ENCODE results near the gene SCUBE1.

The SCUBE1 gene

DNA sequence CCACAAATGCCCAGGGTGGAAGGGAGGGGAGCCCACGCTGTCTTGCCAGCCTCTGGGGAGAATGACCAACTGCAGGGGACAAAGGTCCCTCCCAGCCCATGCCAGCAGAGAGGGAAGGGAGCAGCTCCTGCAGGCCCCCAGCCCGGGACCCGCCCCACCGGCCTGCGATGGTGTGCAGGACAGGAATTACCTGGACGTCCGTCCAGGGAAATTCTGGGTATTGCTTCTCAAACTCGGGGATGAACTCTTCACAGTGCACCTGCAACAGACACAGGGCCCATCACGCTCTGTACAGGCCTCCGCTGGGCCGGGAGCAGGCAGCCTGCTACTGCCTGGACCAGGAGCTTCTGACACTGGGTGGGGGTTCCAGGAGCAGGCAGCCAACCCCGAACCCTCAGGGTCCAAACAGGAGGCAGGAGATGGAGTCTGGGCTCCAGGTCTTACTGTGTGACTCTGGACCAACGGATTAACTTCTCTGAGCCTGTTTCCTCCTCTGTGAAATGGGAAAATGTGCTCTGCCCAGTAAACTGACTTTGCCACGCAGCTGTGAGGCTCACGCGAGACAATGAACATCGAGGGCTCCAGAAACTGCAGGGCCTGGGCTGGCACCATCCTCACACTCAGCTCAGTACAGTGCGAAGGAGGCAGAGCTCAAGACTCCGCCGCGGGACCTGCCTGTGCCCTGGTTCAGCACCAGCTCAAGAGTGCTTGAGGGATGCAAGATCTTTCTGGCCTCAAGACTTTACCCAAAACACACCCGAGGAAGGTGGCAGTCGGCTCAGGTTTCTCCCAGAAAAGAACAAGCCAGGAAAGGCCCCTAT lies 173.7 kb downstream of the SCUBE1 start:
- DNase-seq = no peak

DNA sequence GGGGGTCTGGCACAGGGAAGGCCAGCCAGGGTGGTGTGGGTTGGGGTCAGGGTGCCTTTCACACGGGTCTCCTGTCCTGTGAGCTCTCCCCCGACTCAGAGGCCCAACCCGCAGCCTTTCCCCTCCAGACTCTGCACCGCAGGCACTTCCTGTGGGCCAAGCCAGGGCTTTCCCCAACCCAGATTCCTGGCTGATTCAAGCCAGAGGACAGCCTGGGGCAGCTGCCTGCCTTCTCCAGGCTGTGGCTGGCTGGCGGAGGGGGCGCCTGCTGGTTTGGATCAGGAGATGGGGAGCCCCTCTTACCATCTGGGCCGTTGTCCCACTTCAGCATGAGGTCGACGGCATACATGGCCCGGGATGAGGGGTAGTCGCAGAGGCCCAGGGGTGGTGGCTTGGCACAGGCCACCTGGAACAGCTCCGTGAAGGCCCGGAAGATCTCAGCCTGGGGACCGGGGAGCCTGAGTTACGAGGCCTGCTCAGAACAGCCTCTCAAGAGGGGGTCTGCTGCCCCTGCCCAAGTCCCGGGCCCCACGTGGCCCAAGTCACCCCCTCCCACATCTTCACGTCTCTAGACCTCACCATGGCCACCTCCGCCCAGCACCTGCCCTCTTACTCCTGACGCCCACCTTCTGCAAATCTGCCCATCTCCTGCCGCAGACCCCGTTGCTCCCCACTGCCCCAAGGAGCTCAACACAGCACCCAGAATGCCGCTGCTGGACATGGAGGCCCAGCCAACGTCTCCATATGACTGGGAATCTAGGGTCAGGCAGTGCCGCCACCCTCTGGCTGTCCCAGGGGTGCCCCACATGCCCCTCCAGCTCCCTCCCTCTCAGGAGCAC lies 174.5 kb downstream of the SCUBE1 start:
- DNase-seq = no peak

DNA sequence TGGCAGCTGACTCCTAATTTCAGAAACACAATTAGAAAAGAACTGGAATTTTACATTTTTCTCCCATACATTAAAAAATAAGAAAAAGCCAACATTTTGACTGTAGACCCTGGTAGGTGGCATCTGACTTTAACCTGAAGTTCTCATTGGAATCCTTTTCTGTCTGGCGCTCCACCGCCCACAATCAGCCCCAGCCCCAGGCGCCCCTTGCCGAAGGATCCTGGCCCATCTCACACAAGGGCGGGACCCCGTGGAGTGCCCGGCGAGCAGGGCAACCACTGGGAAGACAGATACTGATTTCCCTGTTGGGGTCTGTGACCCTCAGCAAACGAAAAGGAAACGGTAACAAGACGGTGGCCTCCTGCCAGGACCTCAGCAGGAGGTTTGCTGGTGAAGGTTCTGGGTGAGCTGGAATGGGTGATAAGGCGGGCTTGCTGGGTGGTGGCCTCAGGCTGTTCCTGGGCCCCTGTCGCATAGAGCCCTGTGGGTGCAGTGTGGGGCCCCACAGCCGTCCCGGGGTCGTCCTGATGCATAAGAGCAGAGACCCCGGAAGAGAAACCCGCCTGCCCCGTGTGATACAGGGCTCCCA lies 176.1 kb downstream of the SCUBE1 start:
- DNase-seq = no peak

DNA sequence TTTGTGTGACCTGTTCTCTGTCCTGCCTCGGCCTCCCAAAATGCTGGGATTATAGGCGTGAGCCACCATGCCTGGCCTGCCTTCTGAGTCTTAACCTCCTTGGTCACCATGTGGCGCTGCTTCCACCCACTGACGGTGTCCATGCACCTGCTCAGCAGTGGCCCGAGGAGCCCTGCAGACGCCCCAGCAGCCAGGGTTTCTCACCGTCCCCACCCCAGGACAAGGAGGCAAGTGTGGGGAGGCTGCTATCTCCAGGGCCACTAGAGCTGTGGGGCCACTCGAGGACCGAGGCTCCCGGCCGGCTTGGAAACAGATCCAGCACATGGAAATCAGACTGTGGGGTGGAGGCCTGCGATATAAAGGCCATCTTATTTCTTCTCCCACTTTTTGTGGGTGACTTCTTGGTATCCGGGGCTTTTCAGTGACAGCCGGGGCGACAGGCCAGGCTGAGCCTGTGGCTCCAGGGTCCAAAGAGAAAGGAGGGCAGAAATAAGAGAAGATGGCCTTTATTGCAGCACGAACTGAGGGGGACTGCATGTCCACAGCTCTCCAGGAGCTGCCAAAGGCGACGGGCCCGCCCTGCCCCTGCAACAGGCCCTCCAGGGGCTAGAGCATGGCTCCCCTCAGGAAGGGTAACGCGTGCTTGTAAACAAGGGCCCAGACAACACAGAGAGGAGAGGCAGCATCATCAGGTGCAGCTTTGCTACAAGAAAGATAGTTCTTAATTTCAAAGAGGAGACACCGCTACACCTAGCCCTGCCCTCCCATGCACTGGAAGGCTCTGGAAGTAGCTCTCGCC lies 176.8 kb downstream of the SCUBE1 start:
- no peak for DNase-seq

DNA sequence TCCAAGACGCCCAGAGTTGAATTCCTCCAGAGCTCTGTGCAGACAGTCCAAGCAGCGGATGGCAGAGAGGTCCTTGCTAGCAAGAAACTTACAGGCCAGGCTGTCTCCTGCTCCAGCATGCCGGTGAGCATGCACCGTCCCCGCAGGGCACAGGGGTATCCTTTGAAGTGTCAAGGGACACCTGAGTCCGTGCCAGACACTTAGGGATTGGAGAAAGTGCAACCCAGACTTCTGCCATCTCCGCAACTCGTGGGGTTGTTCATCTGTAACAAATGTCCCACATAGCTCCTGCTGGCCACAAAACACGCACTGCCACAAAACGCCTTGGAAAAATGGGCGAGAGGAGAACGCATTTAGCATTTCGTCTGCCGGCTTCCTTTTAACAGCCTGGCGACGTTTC lies 178.5 kb downstream of the SCUBE1 start:
- DNase-seq = no peak

DNA sequence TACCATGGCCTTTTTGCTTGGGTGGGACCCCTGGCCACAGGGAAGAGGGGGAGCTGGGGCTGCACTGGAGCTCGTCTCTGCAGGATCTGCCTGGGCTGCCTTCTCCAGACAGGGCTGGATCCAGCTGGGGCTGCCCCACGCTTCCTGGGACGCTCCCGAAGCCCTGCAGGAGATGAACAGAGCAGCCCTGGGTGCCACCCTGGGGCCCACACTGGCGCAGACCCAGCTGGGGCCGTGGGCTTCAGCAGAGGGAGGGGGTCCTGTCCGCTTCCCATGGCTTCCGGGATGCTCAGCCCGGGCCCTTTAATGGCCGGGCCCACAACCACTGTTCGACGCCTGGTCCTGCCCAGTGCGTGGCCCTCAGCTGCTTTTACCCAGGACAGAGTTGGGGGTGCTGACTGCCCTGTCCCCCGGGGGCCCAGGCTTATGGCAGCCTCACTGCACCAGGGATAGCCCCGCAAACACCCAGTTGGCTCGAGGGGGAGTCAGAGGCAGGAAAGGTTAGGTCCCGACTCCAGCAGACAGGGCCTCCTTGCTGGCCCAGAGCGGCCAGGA lies 179.9 kb downstream of the SCUBE1 start:
- DNase-seq = no peak

DNA sequence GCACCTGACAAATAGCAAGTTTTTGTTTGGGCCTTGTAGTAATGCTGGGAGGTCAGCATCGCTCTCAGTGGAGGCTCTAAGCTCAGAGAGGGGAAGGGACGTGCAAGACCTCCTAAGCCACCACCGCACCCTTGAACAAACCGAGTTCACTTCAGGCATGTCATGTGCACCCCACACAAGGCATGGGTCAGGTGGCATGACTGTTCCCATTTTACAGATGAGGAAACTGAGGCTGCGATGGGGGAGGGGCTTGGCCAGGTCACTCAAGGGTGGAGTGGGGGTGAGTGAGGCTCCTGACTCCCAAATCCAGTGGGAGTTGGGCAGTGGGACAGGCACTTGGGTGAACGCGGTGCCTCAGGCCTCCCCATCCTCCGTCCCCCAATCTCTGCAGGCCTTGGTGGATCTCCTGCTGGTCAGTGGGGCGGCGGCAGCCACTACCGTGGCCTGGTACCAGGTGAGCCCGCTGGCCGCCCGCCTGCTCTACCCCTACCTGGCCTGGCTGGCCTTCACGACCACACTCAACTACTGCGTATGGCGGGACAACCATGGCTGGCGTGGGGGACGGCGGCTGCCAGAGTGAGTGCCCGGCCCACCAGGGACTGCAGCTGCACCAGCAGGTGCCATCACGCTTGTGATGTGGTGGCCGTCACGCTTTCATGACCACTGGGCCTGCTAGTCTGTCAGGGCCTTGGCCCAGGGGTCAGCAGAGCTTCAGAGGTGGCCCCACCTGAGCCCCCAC lies 180.6 kb downstream of the SCUBE1 start:
- DNase-seq = no peak

DNA sequence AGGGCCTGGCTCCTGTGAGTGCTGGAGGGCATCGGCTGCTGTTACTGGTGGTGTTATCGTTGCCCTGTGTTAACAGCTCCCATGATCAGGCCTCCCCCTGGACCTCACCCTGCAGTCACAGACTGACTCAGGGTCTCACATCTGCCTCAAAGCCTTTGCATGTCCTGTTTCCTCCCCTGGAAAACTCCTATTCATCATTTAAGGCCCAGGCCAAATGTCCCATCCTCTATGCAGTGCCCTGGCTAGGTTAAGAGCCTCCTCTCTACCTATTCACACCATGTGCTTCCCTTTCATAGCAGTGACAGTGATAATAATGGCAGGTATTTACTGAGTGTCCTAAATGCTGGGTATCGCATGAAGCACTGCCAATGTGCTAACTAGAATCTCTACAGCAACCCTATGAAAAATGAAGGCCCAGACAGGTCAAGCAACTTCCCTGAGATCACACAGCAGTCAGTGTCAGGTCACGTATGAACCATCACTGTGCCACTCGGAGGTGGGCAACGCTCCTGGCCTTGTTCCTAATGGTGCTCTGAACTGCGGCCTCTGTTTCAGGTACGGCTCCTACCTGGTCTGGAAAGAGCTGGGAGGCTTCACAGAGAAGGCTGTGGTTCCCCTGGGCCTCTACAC lies 182.6 kb downstream of the SCUBE1 start:
- no peak for DNase-seq

DNA sequence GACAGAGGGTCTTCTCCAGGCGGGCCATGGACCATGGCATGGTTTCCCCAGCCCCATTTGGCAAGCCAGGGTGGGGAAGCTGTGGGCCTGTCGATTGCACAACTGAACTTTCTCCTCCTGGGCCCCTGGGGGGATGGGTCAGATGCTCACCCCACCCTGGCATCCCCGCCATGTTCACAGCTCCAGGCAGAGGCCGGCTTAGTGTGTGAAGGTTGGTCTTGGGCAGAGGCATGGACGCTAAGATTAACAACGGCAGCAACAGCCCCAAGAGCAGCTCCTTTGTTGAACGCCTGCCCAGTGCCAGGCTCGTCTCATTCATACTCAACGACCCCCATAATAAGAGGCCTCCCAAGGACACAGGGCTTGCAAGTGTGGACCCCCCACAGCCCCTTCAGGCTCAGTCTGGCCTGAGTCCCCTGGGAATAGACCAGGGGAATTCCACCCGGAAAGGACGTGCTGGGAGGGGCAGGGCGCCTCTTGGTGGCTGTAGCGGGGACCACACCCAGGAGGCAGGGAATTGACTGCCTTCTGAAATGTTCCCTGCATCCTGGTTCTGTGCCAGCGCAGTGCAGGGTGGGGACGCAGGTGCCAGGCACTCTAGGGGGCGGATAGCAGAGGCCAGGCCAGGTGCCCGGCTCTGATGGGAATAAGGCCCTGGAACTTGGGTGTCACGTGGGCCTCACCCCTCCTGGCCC lies 183.5 kb downstream of the SCUBE1 start:
- no peak for DNase-seq

DNA sequence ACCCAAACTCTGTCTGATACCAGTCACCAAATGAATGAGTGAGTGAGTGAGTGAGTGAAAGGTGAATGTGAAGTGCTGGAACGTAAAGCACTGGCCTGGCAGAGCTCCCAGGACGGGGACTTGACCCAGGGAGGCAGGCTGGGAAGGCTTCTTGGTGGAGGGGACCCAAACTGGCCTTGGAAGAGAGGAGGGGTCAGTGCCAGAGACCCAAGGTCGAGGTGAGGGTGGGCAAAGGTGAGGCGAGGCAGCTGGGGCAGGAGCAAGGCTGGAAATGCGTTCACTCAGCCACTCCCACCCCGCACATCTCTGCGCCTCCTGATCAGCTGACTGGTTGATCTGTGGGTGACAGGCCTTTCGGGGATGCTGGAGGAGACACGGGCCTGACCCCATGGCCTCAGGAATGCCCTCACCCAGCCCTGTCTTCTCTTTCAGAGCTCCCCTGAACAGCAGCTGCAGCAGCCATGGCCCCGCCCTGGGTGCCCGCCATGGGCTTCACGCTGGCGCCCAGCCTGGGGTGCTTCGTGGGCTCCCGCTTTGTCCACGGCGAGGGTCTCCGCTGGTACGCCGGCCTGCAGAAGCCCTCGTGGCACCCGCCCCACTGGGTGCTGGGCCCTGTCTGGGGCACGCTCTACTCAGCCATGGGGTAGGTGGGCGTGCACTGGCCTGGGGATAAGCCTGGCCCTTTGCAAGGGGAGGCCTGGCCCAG lies 184.2 kb downstream of the SCUBE1 start:
- DNase-seq = no peak

DNA sequence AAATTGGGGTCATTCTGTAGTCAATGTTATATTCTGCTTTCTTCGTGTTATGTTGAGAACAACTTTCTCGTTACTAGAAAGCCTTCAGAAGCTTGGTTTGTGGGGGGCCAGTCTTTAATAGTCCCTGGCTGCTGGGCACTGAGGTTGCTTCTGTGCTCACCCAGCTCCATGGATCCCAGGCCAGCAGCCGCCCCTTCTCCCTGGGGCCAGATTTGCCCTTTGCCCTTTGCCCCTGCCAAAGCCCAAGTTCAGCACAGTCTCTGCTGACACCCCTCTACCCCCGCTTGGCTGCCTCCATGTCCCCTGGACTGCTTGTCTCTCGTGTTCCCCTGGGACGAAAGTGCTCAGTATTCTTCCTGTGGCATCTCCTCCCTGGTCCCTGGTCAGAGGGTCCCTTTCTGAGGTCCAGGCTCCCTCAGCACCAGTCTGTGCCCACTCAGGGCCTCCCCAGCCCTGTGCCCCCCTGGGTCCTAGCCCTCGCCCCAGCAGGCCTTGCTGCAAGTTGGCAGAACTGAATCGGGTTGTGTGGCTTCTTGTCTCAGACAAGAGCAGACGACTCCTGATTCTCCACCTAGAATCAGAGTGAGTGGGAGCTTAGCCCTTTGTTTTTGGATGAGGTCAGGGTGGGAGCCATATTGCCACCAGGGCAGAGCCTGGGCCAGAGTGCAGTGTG lies 185.2 kb downstream of the SCUBE1 start:
- no peak for DNase-seq

DNA sequence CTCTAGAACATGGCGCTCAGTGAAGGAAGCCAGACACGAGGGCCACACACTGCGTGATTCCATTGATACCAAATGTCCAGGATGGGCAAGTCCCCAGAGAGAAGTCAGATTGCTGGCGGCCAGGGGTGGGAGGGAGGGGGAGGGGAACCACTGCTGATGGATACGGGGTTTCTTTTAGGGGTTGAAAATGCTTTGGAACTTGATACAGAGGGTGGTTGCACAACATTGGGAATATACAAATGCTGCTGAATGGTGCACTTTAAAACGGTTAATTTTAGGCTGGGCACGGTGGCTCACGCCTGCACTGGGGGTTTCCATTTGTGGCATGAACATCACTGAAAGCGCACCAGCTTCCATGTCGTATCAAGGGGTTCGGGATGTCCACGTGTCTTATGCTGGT lies 186.8 kb downstream of the SCUBE1 start:
- DNase-seq = no peak

DNA sequence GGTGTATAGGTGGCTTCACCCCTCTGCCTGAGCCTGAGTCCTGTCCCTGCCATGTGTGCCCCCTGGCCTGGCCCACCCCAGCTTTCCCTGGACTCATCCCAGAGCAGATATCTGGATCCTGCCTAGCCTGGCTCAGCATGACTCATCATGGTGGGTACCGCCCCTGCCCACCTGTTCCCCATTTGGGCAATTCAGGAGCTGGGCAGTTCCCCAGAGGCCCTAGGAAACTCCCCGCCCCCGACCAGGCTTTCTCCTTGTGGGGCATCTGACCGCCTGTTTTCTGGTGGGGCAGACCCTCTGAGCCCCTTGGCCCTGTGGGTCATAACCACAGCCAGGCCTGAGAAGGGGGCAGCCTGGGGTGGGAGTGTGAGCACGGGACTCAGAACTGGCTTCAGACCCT lies 187.4 kb downstream of the SCUBE1 start:
- DNase-seq = no peak

DNA sequence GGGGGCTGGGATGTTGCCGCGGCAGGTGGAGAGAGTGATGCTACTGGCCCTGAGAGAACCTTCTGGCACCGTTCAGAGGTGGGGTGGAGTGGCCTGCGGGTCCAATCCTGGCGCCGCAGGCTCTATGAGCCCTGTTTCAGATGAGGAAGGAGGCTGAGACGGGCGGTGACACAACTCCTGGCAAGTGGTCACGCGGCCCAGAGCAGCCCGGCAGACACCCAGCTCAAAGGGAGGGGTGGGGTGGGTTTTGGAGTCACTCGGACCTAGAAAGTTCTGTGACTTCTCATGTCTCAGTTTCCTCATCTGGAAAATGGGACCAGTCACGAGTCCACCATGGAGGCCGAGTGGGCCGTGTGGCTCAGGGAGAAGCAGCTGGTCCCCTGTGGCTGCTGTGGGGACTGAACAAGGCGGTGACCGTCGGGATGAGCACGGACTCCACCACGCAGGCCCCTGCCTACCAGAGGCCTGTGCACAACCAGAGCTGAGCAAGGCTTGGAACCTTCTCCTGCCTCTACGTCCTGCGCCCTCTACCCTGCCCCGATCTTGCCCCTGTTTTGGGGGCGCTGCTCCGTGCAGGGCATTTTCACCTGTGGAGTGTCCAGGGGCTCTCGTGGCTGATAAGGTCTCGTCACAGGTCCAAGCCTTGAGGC lies 188.2 kb downstream of the SCUBE1 start:
- no peak for DNase-seq

DNA sequence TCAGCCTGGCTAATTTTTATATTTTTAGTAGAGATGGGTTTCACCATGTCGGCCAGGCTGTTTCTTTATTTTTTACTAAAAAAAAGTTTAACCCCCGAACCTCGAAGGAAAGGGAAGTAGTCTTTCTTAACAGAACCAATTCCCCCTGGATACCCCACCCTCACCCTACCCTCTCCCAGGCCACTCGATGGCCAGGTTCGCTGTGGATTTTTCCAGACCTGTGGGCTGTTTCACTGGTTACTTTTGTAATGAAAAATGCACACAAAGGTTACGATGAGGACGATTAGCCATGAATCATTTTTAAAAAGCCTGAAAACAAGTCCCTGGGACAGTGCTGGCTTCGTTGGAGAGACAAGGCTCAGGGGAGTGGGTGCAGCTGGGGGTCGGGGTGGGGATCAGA lies 189.3 kb downstream of the SCUBE1 start:
- no peak for DNase-seq

DNA sequence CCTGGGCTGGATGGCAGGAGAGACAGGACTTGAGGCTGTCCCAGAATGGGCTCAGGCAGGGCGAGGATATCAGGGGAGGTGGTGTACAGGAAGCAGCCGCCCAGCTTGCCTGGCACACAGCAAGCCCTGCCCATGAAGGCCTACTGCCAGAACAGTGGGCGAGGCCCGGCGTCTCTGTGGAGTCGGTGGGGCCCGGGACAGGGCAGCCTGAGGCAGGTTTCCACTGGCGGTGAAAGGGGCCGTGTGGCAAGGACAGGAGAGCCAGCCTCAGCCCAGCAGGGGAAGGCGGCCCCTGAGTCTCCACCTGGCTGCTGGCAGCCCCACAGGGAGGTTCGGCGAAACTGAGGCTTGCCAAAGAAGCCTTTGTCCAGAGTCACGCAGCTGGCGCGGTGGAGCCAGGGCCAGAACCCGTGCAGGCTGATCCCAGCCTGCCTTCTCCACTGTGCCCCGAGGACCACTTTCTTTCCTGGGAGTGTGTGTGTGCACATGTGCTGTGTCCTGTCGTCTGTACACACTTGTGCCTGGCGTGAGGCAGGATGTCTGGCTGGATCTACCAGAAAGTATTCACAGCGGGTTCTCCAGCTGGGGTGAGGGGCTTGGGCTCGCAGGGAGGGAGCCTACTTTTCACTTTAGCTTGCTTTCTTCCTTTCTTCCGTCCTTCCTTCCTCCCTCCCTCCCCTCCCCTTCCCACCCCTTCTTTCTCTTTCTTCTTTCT lies 190.7 kb downstream of the SCUBE1 start:
- DNase-seq = peak; percentile 73

DNA sequence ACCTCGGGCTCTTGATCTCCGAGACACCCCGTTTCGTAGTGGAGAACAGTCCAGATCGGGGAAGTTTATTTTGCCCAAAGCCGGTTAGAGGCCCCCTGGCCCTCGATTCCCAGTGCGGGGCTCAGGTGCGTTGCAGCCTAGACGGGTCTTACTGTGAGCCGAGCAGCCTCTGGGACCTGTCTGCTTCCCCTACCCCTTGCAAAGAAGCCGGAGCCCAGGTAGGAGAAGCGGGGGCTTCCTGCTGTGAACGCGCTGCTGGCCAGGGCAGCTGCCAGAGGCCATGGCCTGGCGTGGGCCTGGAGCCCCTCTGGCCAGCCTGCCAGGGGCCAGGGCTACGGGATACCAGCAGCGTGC lies 191.2 kb downstream of the SCUBE1 start:
- DNase-seq = no peak

DNA sequence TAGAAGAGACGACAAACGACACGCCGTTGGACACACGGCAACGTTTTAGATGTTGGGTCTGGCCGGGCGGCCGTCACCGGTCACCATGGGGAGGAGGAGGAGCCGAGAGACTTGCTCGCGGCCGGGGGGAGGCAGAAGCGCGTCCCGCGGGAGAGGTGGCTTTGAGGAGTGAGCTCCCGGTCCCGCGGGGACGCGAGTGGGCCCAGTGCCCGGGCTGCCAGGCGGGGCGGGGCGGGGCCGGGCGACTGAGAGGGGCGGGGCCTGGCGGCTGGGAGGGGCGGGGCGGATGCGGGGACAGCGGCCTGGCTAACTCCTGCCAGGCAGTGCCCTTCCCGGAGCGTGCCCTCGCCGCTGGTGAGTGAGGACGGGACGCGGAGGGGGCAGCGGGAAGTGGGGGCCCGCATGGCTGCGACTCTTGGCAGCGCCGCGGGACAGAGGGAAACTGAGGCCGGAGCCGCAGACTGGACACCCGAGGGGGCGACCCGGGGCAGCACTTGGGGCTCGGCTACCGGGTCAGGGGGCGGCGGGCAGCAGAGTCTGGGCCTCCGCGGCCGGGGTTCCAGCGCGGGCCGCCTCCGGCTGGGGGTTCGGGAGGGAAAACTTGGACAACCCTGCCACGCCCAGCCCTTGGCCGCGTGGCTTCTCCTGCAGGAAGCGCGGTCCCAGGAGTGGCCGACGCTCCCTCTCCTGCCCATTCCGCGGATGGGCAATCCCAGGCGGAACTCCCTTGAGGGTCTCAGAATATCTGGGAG lies 191.7 kb downstream of the SCUBE1 start, which contains the start of gene TSPO:
TSS of gene TSPO (plus strand) at position 309 of the 752 bp plus-strand sequence. CDS start 7,680 bp downstream, outside the sequence.
- peak; percentile 67 for DNase-seq

All from activated CD4-positive, alpha-beta T cell treated with anti-CD3 and anti-CD28 coated beads, Interleukin-10, Interleukin-2, amounts not matched to agents 100 ng/mL and 50 ng/mL, durations not matched to agents 16 hours and 8 hours (primary cell).